IMR-90 (cell line): ENCODE measurements around the gene SLAMF1. TPM values are rescaled to one million over a fixed set of nuclear protein-coding genes. Genes with fewer than 3 reads are reported as not detected.

Experiments used
- ATAC-seq: fragments of 200-7000 bp; cut with Tn5 transposase; 2 replicates; pipeline ENCODE4 v1.9.1; 2020; ENCODE audit warnings: low read depth, mild to moderate bottlenecking, moderate library complexity
- BruUV-seq: library from RNA; stranded (reverse); fragments of 400-500 nt; replicated peaks from 2 replicates; lab custom pipeline; 2021; lab: Mats Ljungman, UMichigan
- CTCF ChIA-PET: fragments of 300-600 bp; formaldehyde crosslinking; extraction: SDS; loops from one replicate; lab custom pipeline; 2021; ENCODE audit warnings: antibody characterized with exemption; lab: Yijun Ruan, JAX
- POLR2A ChIA-PET: fragments of 300-600 bp; sonication (Branson Sonifier 250); formaldehyde crosslinking; loops from one replicate; lab custom pipeline; 2022; ENCODE audit warnings: antibody characterized with exemption; ENCODE audit not compliant: unreplicated experiment; lab: Charles Lee
- DNase-seq: peaks from one replicate; pipeline ENCODE4 v3.0.0; 2013
- H2AFZ ChIP-seq: replicated peaks from 2 replicates; pipeline ENCODE3; 2013; ENCODE audit warnings: low read length, mild to moderate bottlenecking; ENCODE audit not compliant: poor library complexity
- H2AK5ac ChIP-seq: 2 replicates; pipeline ENCODE4 v1.6.1; 2013; ENCODE audit warnings: low read depth, low read length, inconsistent platforms
- H2AK9ac ChIP-seq: replicated peaks from 2 replicates; pipeline ENCODE3; 2013; ENCODE audit warnings: mild to moderate bottlenecking, low read depth, low read length, moderate library complexity; ENCODE audit not compliant: poor library complexity
- H2BK120ac ChIP-seq: 2 replicates; pipeline ENCODE4 v1.6.1; 2013; ENCODE audit warnings: low read depth, low read length, inconsistent platforms
- H2BK15ac ChIP-seq: 3 replicates; pipeline ENCODE4 v1.6.1; 2013; ENCODE audit warnings: low read depth, low read length, inconsistent platforms
- H2BK20ac ChIP-seq: 2 replicates; pipeline ENCODE4 v1.6.1; 2013; ENCODE audit warnings: low read depth, mild to moderate bottlenecking, inconsistent platforms, low read length, moderate library complexity
- H2BK5ac ChIP-seq: 2 replicates; pipeline ENCODE4 v1.6.1; 2013; ENCODE audit warnings: mild to moderate bottlenecking, low read depth, low read length, inconsistent platforms; ENCODE audit not compliant: poor library complexity, severe bottlenecking
- H3K14ac ChIP-seq: replicated peaks from 2 replicates; pipeline ENCODE4 v1.6.1; 2013; ENCODE audit warnings: low read depth, low read length, inconsistent platforms
- H3K18ac ChIP-seq: 2 replicates; pipeline ENCODE4 v1.6.1; 2013; ENCODE audit warnings: low read depth, low read length, control low read depth
- H3K23ac ChIP-seq: 2 replicates; pipeline ENCODE4 v1.6.1; 2013; ENCODE audit warnings: low read depth, low read length, inconsistent platforms
- H3K27ac ChIP-seq: 2 replicates; pipeline ENCODE4 v1.5.1; 2013; ENCODE audit warnings: mild to moderate bottlenecking, control low read depth, low read length; ENCODE audit not compliant: insufficient read depth
- H3K27me3 ChIP-seq: 2 replicates; pipeline ENCODE4 v1.6.1; 2013; ENCODE audit warnings: low read length; ENCODE audit not compliant: control insufficient read depth, insufficient read depth
- H3K36me3 ChIP-seq: 2 replicates; pipeline ENCODE4 v1.6.1; 2013; ENCODE audit warnings: low read length, mixed read lengths; ENCODE audit not compliant: control insufficient read depth, insufficient read depth
- H3K4ac ChIP-seq: 2 replicates; pipeline ENCODE4 v1.6.1; 2013; ENCODE audit warnings: low read depth, low read length, inconsistent platforms
- H3K4me1 ChIP-seq: 2 replicates; pipeline ENCODE4 v1.6.1; 2013; ENCODE audit warnings: low read length, mixed read lengths; ENCODE audit not compliant: control insufficient read depth, insufficient read depth
- H3K4me2 ChIP-seq: 2 replicates; pipeline ENCODE4 v1.6.1; 2013; ENCODE audit warnings: low read depth, mild to moderate bottlenecking, control low read depth, low read length, moderate library complexity
- H3K4me3 ChIP-seq: 2 replicates; pipeline ENCODE4 v1.5.1; 2013; ENCODE audit warnings: low read depth, mild to moderate bottlenecking, control low read depth, low read length, moderate library complexity; ENCODE audit not compliant: insufficient read depth
- H3K56ac ChIP-seq: 2 replicates; pipeline ENCODE4 v1.6.1; 2013; ENCODE audit warnings: low read length, inconsistent platforms; ENCODE audit not compliant: insufficient read depth; ENCODE audit errors: extremely low read depth
- H3K79me1 ChIP-seq, 2 experiments: 2 replicates each; pipeline ENCODE4 v1.6.1; 2013; ENCODE audit warnings: low read length in 2 of 2, inconsistent platforms in 1 of 2, low read depth in 1 of 2
- H3K9ac ChIP-seq: 2 replicates; pipeline ENCODE4 v1.6.1; 2013; ENCODE audit warnings: low read depth, low read length, control low read depth
- H3K9me1 ChIP-seq: 2 replicates; pipeline ENCODE4 v1.6.1; 2013; ENCODE audit warnings: low read length, inconsistent platforms; ENCODE audit not compliant: insufficient read depth
- H3K9me3 ChIP-seq: 2 replicates; pipeline ENCODE4 v1.6.1; 2013; ENCODE audit warnings: low read length; ENCODE audit not compliant: control insufficient read depth, insufficient read depth
- H4K20me1 ChIP-seq: 2 replicates; pipeline ENCODE4 v1.6.1; 2013; ENCODE audit warnings: low read length, inconsistent platforms; ENCODE audit not compliant: insufficient read depth
- H4K5ac ChIP-seq: 2 replicates; pipeline ENCODE4 v1.6.1; 2013; ENCODE audit warnings: mild to moderate bottlenecking, low read depth, low read length, control low read depth
- H4K8ac ChIP-seq, 2 experiments: 2 replicates each; pipeline ENCODE4 v1.6.1; 2013; ENCODE audit warnings: low read depth in 2 of 2, low read length in 2 of 2, control low read depth in 1 of 2, inconsistent platforms in 1 of 2
- H4K91ac ChIP-seq: 2 replicates; pipeline ENCODE4 v1.6.1; 2013; ENCODE audit warnings: low read depth, low read length, inconsistent platforms; ENCODE audit not compliant: insufficient read depth
- RAD21 ChIP-seq: IDR thresholded peaks from 2 replicates; pipeline ENCODE4 v1.6.1; 2012; ENCODE audit warnings: low read length, improper control_type of control experiment
- RFX5 ChIP-seq: IDR thresholded peaks from 2 replicates; pipeline ENCODE4 v1.8.0; 2012; ENCODE audit warnings: low read depth, mild to moderate bottlenecking, low read length, moderate library complexity
- WGBS, 2 experiments: methylation state at CpG; one replicate each; pipeline versions ENCODE4 v1.1.5 to v1.1.7; 2013; ENCODE audit warnings: missing lambda C conversion rate in 2 of 2; ENCODE audit not compliant: insufficient read length in 1 of 2; ENCODE audit errors: extremely low coverage in 2 of 2; 5-methylcytosine and 5-hydroxymethylcytosine counted together
- dilution Hi-C: fragments of 300-500 bp; cut with HindIII; formaldehyde crosslinking; loops from one replicate; pipeline ENCODE4 v1.14.3; 2018; ENCODE audit warnings: low sequenced_read_pairs; ENCODE audit not compliant: unreplicated experiment
- in situ Hi-C: fragments of 300-500 bp; cut with MboI; formaldehyde crosslinking; loops from 3 replicates; pipeline ENCODE4 v1.14.3; 2019; ENCODE audit warnings: low sequenced_read_pairs, inconsistent platforms, mixed read lengths
- intact Hi-C: fragments of 100-400 bp; cut with micrococcal nuclease; formaldehyde crosslinking; loops from 2 replicates; pipeline ENCODE4 v1.10.0; 2022
- polyA plus RNA-seq, 3 experiments: library from polyadenylated mRNA; depleted of rRNA; stranded (reverse); fragments of >200 nt; gene quantifications; 2 replicates each; pipeline ENCODE4 v1.2.3, GENCODE V29; 2012; ENCODE audit warnings: low replicate concordance in 1 of 3
- total RNA-seq: library from RNA; depleted of rRNA; stranded (reverse); fragments of >200 nt; gene quantifications from 2 replicates; pipeline ENCODE4 v1.2.3, GENCODE V29; 2012

SLAMF1 gene
- total and polyA plus RNA-seq, 2 of the 4 experiments (the other 2 are of a cell fraction): not detected

DNA sequence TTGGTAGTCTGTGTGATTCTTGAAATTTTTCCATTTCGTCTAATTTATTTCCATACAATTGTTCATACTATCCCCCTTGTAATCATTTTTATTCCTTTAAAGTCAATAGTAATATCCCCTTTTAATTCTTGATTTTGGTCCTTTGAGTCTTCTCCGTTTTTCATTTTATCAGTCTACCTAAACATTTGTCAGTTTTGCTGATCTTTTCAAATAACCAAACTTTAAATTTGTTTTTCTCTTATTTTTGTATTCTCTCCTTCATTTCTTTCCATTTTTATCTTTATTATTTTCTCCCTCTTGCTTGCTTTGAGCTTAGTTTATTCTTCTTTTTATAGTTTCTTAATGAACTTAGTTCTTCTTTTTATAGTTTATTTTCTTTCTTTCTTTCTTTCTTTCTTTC, 21.1 kb upstream of the SLAMF1 start:
- Histone ChIP-seq H3K27ac (no peak overlapping the region), H3K4ac (no peak overlapping the region), H3K4me1 (no peaks in the 10 kb centered on the region), H2BK120ac (no peak overlapping the region), H4K91ac (no peak overlapping the region), H3K4me2 (no peak overlapping the region), H3K36me3 (no peaks in the 10 kb centered on the region), H2AFZ (no peak overlapping the region), H3K14ac (no peak overlapping the region), H2BK15ac (no peak overlapping the region), H4K20me1 (no peaks in the 10 kb centered on the region), H3K9ac (no peak overlapping the region), H2AK9ac (no peak overlapping the region), H3K4me3 (no peak overlapping the region), H2AK5ac (no peak overlapping the region), H4K5ac (no peak overlapping the region), H3K18ac (no peak overlapping the region), H2BK5ac (no peak overlapping the region), H4K8ac (no peak overlapping the region), H2BK20ac (no peak overlapping the region), H3K56ac (no peak overlapping the region), H3K23ac (no peak overlapping the region), H3K9me3 (no peaks in the 10 kb centered on the region), H3K79me1 (no peaks in the 10 kb centered on the region), H3K27me3 (no peaks in the 10 kb centered on the region), H3K9me1 (no peaks in the 10 kb centered on the region)
- WGBS, 2 experiments: no CpG with 5 or more reads among the region's 2 CpGs
- dilution Hi-C loops (no loop called here), intact Hi-C loops (no loop called here), in situ Hi-C loops (no loop called here)
- no TSS peak for BruUV-seq
- TF ChIP-seq RFX5 (no peak), RAD21 (no peak)
- ATAC-seq (no peak), DNase-seq (no peak)
- ChIA-PET CTCF (no interaction called here), POLR2A (no interaction called here)
